HepG2 (cell line): ENCODE measurements around the gene NINJ2. TPM values are rescaled to one million over a fixed set of nuclear protein-coding genes. Genes with fewer than 3 reads are reported as not detected.

Experiments
- AKNA ChIP-seq: sonication (generic); formaldehyde crosslinking; IDR thresholded peaks from 2 replicates; pipeline ENCODE4 v1.4.0; 2020; ENCODE audit warnings: missing genetic modification reagents, borderline replicate concordance
- CBX2 ChIP-seq, 2 experiments: fragments of 200-600 bp in 1 of 2; sonication (generic); formaldehyde crosslinking in 1 of 2; IDR thresholded peaks; 2 replicates each; pipeline versions ENCODE4 v1.7.0 to v1.8.1; 2018 to 2022; ENCODE audit warnings: low read depth in 2 of 2, low read length in 1 of 2, mild to moderate bottlenecking in 1 of 2, missing genetic modification reagents in 1 of 2
- CCAR2 ChIP-seq: fragments of 200-400 bp; formaldehyde crosslinking; optimal IDR thresholded peaks from 2 replicates; pipeline ENCODE3; 2018; ENCODE audit warnings: low read depth, mild to moderate bottlenecking, low read length, moderate library complexity
- ELF1 ChIP-seq: sonication (generic); formaldehyde crosslinking; IDR thresholded peaks from 2 replicates; pipeline ENCODE4 v1.4.0; 2020; ENCODE audit warnings: missing genetic modification reagents
- KLF16 ChIP-seq, 2 experiments: sonication (generic) in 1 of 2; formaldehyde crosslinking in 1 of 2; IDR thresholded peaks; 2 replicates each; pipeline versions ENCODE4 v1.6.1 to v1.8.0; 2016 to 2023; ENCODE audit warnings: missing genetic modification reagents in 2 of 2, missing compliant biosample characterization in 1 of 2
- MLX ChIP-seq: IDR thresholded peaks from 2 replicates; pipeline ENCODE4 v1.6.1; 2016
- POGK ChIP-seq: sonication (generic); formaldehyde crosslinking; conservative IDR thresholded peaks from 2 replicates; pipeline ENCODE4 v1.8.0; 2022; ENCODE audit warnings: mild to moderate bottlenecking, moderate library complexity, missing genetic modification reagents
- STAT5B ChIP-seq: sonication (generic); formaldehyde crosslinking; IDR thresholded peaks from 2 replicates; pipeline ENCODE4 v1.4.0; 2020; ENCODE audit warnings: missing genetic modification reagents
- ZFP36 ChIP-seq: fragments of 150-350 bp; IDR thresholded peaks from 2 replicates; pipeline ENCODE4 v1.6.1; 2018; ENCODE audit warnings: borderline replicate concordance, low read length, low read depth; ENCODE audit not compliant: partially characterized antibody
- ZFP62 ChIP-seq: sonication (generic); formaldehyde crosslinking; IDR thresholded peaks from 2 replicates; pipeline ENCODE4 v1.4.0; 2020; ENCODE audit warnings: missing genetic modification reagents
- ZNF281 ChIP-seq: sonication (generic); formaldehyde crosslinking; IDR thresholded peaks from 2 replicates; pipeline ENCODE4 v1.4.0; 2020; ENCODE audit warnings: missing genetic modification reagents, borderline replicate concordance
- ZNF329 ChIP-seq: sonication (generic); formaldehyde crosslinking; IDR thresholded peaks from 2 replicates; pipeline ENCODE4 v1.9.0; 2021; ENCODE audit warnings: low read depth, mild to moderate bottlenecking, missing genetic modification reagents
- ZNF549 ChIP-seq: sonication (generic); formaldehyde crosslinking; IDR thresholded peaks from 2 replicates; pipeline ENCODE4 v1.5.0; 2020; ENCODE audit warnings: missing genetic modification reagents
- ZNF562 ChIP-seq: sonication (generic); formaldehyde crosslinking; IDR thresholded peaks from 2 replicates; pipeline ENCODE4 v1.8.0; 2022; ENCODE audit warnings: missing genetic modification reagents, borderline replicate concordance
- polyA plus RNA-seq, 8 experiments: library from polyadenylated mRNA; depleted of rRNA in 3 of 8; stranded (reverse) in 7 of 8; unstranded in 1 of 8; fragments of >200 nt; fragmentation: Illumina TruSeq in 4 of 8; extraction: Trizol in 4 of 8; gene quantifications; 2 replicates each; pipeline versions ENCODE4 v1.2.1 to v1.2.3, GENCODE V29; 2011 to 2016; ENCODE audit warnings: low read depth in 4 of 8, missing spikeins in 1 of 8, mixed read lengths in 1 of 8; ENCODE audit not compliant: insufficient read depth in 1 of 8
- total RNA-seq, 5 experiments: library from RNA; depleted of rRNA; stranded (reverse); fragments of >200 nt; fragmentation: Illumina TruSeq; extraction: Trizol; gene quantifications; 2 replicates each; pipeline ENCODE4 v1.2.3, GENCODE V29; 2016; ENCODE audit warnings: low read depth in 1 of 5
- TF ChIP-seq, protein P1 (sequence below): sonication (generic); formaldehyde crosslinking; IDR thresholded peaks from 2 replicates; pipeline ENCODE4 v1.8.1; 2023; ENCODE audit warnings: mild to moderate bottlenecking, missing genetic modification reagents

The NINJ2 gene
- total and polyA plus RNA-seq, 2 of the 13 experiments (the other 11 are each of a cell fraction or from before 2014, with no cell fraction given) = 0.62 to 3.8 TPM

GRCh38 chr12:646442-647384, 16.5 kb downstream of the NINJ2 start (continued):
- TF ChIP-seq ZNF281 (peak; percentile 63; the same call in 1 of the 2 replicates), ELF1 (CRISPR knock-in tag) (no peak; the same call in 1 of the 2 replicates), ZNF329 (CRISPR knock-in tag) (no peak), AKNA (CRISPR knock-in tag) (no peak), CCAR2 (no peak), ZNF549 (CRISPR knock-in tag) (no peak), POGK (CRISPR knock-in tag) (no peak), KLF16 (CRISPR knock-in tag; IDR thresholded peaks at IDR 0.05) (0 out of 4 replicates have a peak, but pooled peaks of 1 of the 2 experiments have one; percentile 44), ZNF562 (CRISPR knock-in tag) (no peak), MLX (CRISPR knock-in tag) (peak; percentile 98), ZFP36 (no peak), CBX2 (IDR thresholded peaks at IDR 0.05; ENCODE audit: low read depth, low read length) (no peak), CBX2 (CRISPR knock-in tag; IDR thresholded peaks at IDR 0.05; ENCODE audit: low read depth) (peak; percentile 90), ZFP62 (CRISPR knock-in tag) (no peak), STAT5B (CRISPR knock-in tag) (no peak)
- TF ChIP-seq, protein P1, sequence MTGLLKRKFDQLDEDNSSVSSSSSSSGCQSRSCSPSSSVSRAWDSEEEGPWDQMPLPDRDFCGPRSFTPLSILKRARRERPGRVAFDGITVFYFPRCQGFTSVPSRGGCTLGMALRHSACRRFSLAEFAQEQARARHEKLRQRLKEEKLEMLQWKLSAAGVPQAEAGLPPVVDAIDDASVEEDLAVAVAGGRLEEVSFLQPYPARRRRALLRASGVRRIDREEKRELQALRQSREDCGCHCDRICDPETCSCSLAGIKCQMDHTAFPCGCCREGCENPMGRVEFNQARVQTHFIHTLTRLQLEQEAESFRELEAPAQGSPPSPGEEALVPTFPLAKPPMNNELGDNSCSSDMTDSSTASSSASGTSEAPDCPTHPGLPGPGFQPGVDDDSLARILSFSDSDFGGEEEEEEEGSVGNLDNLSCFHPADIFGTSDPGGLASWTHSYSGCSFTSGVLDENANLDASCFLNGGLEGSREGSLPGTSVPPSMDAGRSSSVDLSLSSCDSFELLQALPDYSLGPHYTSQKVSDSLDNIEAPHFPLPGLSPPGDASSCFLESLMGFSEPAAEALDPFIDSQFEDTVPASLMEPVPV (CRISPR knock-in tag) = no peak
